Measurements from ENCODE around the gene PLXNA4.

Gene PLXNA4

DNA sequence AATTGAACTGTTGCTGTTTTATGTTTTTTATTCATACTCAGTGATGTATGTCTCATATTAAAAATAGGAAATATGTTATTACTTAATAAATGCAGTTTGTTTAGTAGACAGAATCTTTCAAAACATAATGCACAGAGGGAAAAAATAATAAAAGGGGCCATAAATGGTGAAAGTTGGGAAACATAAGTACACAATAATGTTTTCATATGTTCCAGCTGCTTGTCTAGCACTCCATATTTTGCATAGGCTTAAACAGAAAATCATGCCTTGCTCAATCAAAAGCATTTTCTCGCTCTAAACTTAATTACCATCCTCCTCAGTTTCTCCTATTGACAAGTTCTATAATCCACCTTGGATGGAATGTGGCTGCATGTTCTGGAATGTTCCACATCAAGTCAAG is 333.2 kb downstream of the PLXNA4 start:
- TF ChIP-seq, protein P1, sequence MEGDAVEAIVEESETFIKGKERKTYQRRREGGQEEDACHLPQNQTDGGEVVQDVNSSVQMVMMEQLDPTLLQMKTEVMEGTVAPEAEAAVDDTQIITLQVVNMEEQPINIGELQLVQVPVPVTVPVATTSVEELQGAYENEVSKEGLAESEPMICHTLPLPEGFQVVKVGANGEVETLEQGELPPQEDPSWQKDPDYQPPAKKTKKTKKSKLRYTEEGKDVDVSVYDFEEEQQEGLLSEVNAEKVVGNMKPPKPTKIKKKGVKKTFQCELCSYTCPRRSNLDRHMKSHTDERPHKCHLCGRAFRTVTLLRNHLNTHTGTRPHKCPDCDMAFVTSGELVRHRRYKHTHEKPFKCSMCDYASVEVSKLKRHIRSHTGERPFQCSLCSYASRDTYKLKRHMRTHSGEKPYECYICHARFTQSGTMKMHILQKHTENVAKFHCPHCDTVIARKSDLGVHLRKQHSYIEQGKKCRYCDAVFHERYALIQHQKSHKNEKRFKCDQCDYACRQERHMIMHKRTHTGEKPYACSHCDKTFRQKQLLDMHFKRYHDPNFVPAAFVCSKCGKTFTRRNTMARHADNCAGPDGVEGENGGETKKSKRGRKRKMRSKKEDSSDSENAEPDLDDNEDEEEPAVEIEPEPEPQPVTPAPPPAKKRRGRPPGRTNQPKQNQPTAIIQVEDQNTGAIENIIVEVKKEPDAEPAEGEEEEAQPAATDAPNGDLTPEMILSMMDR (IDR thresholded peaks at IDR 0.05; ENCODE audit: low read depth, low read length), result no peak
- no peak overlapping the region for H3K4me3 ChIP-seq (ENCODE audit: low read depth, low read length)

DNA sequence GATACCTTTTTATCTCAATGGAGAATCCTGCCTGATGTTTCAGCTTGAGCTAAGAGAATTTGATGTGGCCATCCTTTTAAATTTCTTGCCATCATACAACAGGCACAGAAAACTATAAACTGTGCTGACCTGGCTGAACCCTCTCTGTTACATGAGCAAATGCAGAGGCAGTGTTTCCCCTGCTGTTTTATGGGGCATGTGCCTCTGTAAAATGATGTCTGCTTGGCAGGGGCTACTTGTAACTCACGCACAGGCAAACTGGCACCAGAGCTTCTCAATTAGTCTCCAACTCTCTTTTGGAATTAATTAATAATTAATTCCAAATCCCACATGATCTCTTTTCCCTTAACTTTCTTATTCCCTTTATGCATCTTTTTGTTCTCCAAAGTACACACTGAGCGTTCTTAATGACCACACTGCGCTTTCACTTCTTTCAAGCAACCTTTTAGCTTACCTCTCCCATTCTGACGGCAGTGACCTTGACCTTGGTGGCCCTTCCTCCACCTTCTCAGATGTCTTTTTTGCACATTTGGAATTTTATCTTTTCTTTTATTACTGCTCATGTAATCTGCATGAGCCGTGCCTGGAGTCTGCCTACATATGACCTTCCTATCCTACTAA is 334.0 kb downstream of the PLXNA4 start:
- TF ChIP-seq, protein P1 (IDR thresholded peaks at IDR 0.05; ENCODE audit: low read depth, low read length), result no peak
- H3K4me3 ChIP-seq (ENCODE audit: low read depth, low read length), result no peak overlapping the region

DNA sequence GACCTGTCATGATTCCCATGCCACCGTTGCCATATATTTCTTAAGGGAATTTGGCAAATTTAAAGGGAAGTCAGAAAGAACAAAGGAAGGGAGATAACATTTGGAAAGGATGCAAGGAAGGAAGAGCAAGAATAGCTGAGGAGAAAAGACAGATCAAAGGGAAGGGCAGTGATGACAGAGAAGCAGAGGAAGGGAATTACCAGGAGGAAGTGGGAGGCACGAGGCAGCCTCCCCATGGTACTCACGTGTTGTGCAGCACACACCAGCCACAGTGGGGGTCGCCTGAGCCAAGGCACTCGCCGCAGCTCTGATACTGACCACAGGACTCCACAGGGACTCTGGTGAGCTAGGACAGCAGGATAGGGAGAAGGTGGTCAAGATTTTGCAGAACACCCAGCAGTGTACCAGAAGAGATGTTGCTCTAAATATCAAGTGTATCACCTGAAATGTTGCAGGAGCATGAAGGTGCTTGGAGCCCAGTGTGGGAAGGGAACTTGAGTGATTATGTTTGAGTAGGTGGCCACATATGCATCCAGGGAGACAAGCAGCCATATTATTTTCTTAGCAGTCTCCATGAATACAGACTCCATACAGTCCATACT is 335.3 kb downstream of the PLXNA4 start:
- H3K4me3 ChIP-seq (ENCODE audit: low read depth, low read length), result no peak overlapping the region
- TF ChIP-seq, protein P1 (IDR thresholded peaks at IDR 0.05; ENCODE audit: low read depth, low read length), result no peak

DNA sequence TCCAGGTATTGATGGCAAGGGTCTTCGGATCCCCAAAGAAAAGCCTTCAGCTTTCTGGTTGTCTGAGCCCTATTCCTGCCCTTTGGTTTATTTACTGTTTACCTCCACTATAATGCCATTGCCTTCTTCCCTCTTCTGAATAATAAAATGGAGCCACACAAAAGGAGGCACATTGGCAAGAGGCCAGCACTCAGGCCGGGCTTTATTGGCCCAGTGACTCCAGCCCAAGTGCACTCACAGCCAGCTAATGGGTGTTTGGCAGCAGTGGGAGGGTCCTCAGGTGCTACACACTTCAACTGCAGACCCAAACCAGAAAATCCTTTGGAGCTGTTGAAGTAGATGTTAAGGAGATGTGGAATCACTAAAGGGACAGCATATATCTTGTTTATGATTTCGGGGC is 336.0 kb downstream of the PLXNA4 start:
- TF ChIP-seq, protein P1 (IDR thresholded peaks at IDR 0.05; ENCODE audit: low read depth, low read length), result no peak

DNA sequence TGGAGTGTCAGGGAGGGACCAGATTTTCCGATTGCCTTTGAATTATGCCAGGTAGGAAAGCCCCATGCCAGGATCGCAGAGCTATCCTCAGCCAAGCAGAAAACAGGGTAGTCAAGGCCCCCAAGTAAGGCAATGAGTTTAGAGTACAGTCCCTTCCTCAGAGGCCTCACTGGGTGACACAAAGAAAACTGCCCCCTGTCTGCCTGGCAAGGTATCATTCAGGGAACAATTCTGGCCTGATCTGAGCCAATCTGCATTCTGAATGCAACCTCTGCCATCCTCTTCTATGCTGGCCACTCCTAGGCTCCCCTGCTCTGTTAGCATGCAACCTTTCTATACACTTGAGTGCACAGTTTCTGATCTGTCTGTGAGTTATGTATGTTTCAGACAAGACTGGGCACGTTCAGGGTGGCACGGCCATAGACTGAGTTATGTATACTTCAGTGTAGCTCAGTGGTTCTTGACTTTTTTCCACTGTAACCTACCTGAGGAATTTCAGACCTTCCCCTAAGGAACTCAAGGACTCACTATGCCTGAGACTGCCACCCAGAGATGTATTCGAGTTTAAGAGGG is 336.8 kb downstream of the PLXNA4 start:
- TF ChIP-seq, protein P1 (IDR thresholded peaks at IDR 0.05; ENCODE audit: low read depth, low read length), result no peak
- H3K4me3 ChIP-seq (ENCODE audit: low read depth, low read length), result no peak overlapping the region

More for the DNA sequence above, 336.0 kb downstream of the PLXNA4 start:
- no peak overlapping the region for H3K4me3 ChIP-seq (ENCODE audit: low read depth, low read length)

DNA sequence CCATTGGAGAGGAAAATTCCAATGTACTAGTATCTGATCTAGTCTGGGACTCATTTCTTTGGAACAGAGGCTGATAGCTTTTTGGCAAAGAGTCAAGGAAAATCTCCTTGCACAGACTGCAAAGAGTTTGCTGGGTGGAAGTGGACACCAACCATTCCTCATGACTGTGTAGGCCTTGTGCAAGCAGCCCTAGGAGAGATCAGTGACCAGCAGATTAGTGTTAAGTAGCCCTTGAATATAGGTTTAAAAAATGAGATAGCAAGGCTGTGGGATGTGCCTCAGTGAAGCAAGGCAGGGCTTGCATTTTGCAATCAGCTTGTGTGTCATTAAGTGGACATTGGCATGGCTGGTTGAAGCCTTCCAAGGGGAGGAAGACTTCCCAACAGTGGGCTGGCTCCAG is 341.6 kb downstream of the PLXNA4 start:
- TF ChIP-seq, protein P1 (IDR thresholded peaks at IDR 0.05; ENCODE audit: low read depth, low read length), result no peak
- H3K4me3 ChIP-seq (ENCODE audit: low read depth, low read length), result no peak overlapping the region

DNA sequence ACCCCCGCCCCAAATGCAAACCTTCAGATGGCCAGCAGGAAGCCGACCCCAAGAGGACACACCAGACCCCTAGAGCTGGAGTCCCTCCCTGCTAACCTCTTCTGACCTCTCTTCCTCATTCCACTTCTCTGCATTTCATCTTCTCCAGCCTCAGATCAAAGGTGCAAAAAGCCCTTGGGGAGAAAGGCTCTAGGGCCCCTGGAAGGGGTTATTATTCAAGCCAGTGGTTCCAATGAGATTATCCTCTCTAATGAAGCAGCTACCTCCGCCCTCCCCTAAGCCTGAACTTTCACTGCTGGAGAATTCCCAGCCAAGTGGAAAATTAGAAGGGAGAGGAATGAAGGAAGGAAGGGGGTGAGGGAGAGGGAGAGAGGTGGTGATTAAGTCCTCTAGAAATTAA is 343.9 kb downstream of the PLXNA4 start:
- TF ChIP-seq, protein P1 (IDR thresholded peaks at IDR 0.05; ENCODE audit: low read depth, low read length), result no peak
- no peak overlapping the region for H3K4me3 ChIP-seq (ENCODE audit: low read depth, low read length)

All from WI38 (cell line).